CD14-positive monocyte (primary cell): Measurements from ENCODE around the gene NFKBIZ. TPM values are rescaled to one million over a fixed set of nuclear protein-coding genes. Genes with fewer than 3 reads are reported as not detected.

Source experiments
- DNase-seq, 3 donors: peaks; one replicate each; pipeline ENCODE4 v3.0.0-alpha.2; 2011 to 2022
- H2AFZ ChIP-seq: 2 replicates; pipeline ENCODE4 v1.6.0; 2012; ENCODE audit warnings: mild to moderate bottlenecking, low read depth, low read length, inconsistent platforms; ENCODE audit not compliant: insufficient read depth, poor library complexity, severe bottlenecking
- H3K27ac ChIP-seq, 2 donors: 1 replicate in 1 of 2; 2 replicates in 1 of 2; pipeline ENCODE4 v1.5.1; 2012 to 2013; ENCODE audit warnings: low read length in 2 of 2, control low read depth in 1 of 2, inconsistent platforms in 1 of 2, low read depth in 1 of 2, mild to moderate bottlenecking in 1 of 2
- H3K27me3 ChIP-seq, 2 donors: one replicate each; pipeline versions ENCODE4 v1.6.0 to v1.6.1; 2011 to 2013; ENCODE audit warnings: low read length in 2 of 2; ENCODE audit not compliant: control insufficient read depth in 2 of 2, insufficient read depth in 2 of 2
- H3K36me3 ChIP-seq, 2 donors: replicated peaks in 1 of 2; 1 replicate in 1 of 2; 2 replicates in 1 of 2; pipeline versions ENCODE4 v1.5.1 to v1.6.1; 2012 to 2013; ENCODE audit warnings: low read length in 2 of 2, control low read depth in 1 of 2, inconsistent platforms in 1 of 2, mild to moderate bottlenecking in 1 of 2; ENCODE audit not compliant: insufficient read depth in 2 of 2, control insufficient read depth in 1 of 2
- H3K4me1 ChIP-seq, 2 donors: 1 replicate in 1 of 2; 2 replicates in 1 of 2; pipeline versions ENCODE4 v1.5.1 to v1.6.1; 2012 to 2013; ENCODE audit warnings: low read length in 2 of 2, control low read depth in 1 of 2, inconsistent platforms in 1 of 2, mild to moderate bottlenecking in 1 of 2, moderate library complexity in 1 of 2; ENCODE audit not compliant: insufficient read depth in 2 of 2, control insufficient read depth in 1 of 2
- H3K4me2 ChIP-seq: replicated peaks from 2 replicates; pipeline ENCODE3; 2012; ENCODE audit warnings: low read length, moderate library complexity, mild to moderate bottlenecking; ENCODE audit not compliant: poor library complexity, severe bottlenecking; ENCODE audit errors: extremely low read depth
- H3K4me3 ChIP-seq, 3 experiments: fragments of 200-600 bp in 1 of 3; sonication (generic) in 1 of 3; replicated peaks in 1 of 3; 1 replicate in 2 of 3; 2 replicates in 1 of 3; pipeline ENCODE4 v1.5.1; 2011 to 2013; ENCODE audit warnings: low read length in 3 of 3, mild to moderate bottlenecking in 3 of 3, control low read depth in 2 of 3, low read depth in 2 of 3, inconsistent platforms in 1 of 3, moderate library complexity in 1 of 3
- H3K79me2 ChIP-seq: 2 replicates; pipeline ENCODE4 v1.6.0; 2012; ENCODE audit warnings: mild to moderate bottlenecking, control low read depth, inconsistent platforms, low read length, moderate library complexity; ENCODE audit not compliant: insufficient read depth
- H3K9ac ChIP-seq: 2 replicates; pipeline ENCODE4 v1.6.0; 2017; ENCODE audit warnings: low read length, mild to moderate bottlenecking; ENCODE audit not compliant: insufficient read depth, poor library complexity, severe bottlenecking
- H3K9me3 ChIP-seq, 2 donors: replicated peaks in 1 of 2; 1 replicate in 1 of 2; 2 replicates in 1 of 2; pipeline versions ENCODE4 v1.5.1 to v1.6.1; 2012 to 2013; ENCODE audit warnings: low read length in 2 of 2, control low read depth in 1 of 2; ENCODE audit not compliant: control insufficient read depth in 1 of 2, insufficient read depth in 1 of 2
- H4K20me1 ChIP-seq: 2 replicates; pipeline ENCODE4 v1.6.0; 2012; ENCODE audit warnings: mild to moderate bottlenecking, low read length, control low read depth, moderate library complexity; ENCODE audit not compliant: insufficient read depth
- H3K27ac Mint-ChIP-seq, 7 donors: one replicate each; pipeline ENCODE4 v1.8.0; 2020; ENCODE audit warnings: mild to moderate bottlenecking in 7 of 7, mixed read lengths in 7 of 7, moderate library complexity in 6 of 7, inconsistent platforms in 2 of 7
- H3K27me3 Mint-ChIP-seq, 3 donors: one replicate each; pipeline ENCODE4 v1.8.0; 2021 to 2022; ENCODE audit warnings: low read depth in 3 of 3, mild to moderate bottlenecking in 3 of 3, mixed read lengths in 3 of 3, moderate library complexity in 3 of 3, inconsistent platforms in 1 of 3
- H3K36me3 Mint-ChIP-seq, 2 donors: one replicate each; pipeline ENCODE4 v1.8.0; 2020; ENCODE audit warnings: mixed read lengths in 2 of 2, inconsistent platforms in 1 of 2, mild to moderate bottlenecking in 1 of 2
- H3K4me1 Mint-ChIP-seq: one replicate; pipeline ENCODE4 v1.8.0; 2020; ENCODE audit warnings: mild to moderate bottlenecking, mixed read lengths
- H3K4me3 Mint-ChIP-seq, 2 donors: one replicate each; pipeline ENCODE4 v1.8.0; 2020; ENCODE audit warnings: mild to moderate bottlenecking in 2 of 2, mixed read lengths in 2 of 2, moderate library complexity in 1 of 2
- H3K9me3 Mint-ChIP-seq, 7 donors: one replicate each; pipeline ENCODE4 v1.8.0; 2020 to 2022; ENCODE audit warnings: mixed read lengths in 7 of 7, mild to moderate bottlenecking in 6 of 7, moderate library complexity in 6 of 7, inconsistent platforms in 2 of 7
- WGBS: methylation state at CpG from one replicate; pipeline ENCODE4 v1.1.5; 2013; ENCODE audit warnings: missing lambda C conversion rate; ENCODE audit not compliant: insufficient coverage; 5-methylcytosine and 5-hydroxymethylcytosine counted together
- intact Hi-C, 2 donors: fragments of 100-400 bp; cut with micrococcal nuclease; formaldehyde crosslinking; loops; one replicate each; pipeline versions ENCODE4 v1.15.0 to v1.15.1; 2023
- polyA plus RNA-seq, 3 donors: library from polyadenylated mRNA; depleted of rRNA in 1 of 3; unstranded in 2 of 3; stranded (reverse) in 1 of 3; fragments of 300-500 nt in 2 of 3; fragments of >200 nt in 1 of 3; fragmentation: Illumina TruSeq in 2 of 3; gene quantifications; 1 replicate in 2 of 3; 2 replicates in 1 of 3; pipeline ENCODE4 v1.2.3, GENCODE V29; 2012 to 2021
- TF ChIP-seq, protein P1 (sequence below): fragments of 200-600 bp; IDR thresholded peaks from one replicate; pipeline ENCODE4 v1.8.0; 2022; ENCODE audit warnings: antibody characterized with exemption, mild to moderate bottlenecking

NFKBIZ gene
- polyA plus RNA-seq, 3 donors, result 71.0 to 592 (median 84.9) TPM

GRCh38 chr3:101851072-101851770 lies 1.9 kb downstream of the NFKBIZ start:
- Histone ChIP-seq H3K4me2 (peak overlapping the region; percentile 86), H3K4me1 (peaks cover 41 to 76% of the 10 kb centered on the region in 2 donors), H3K4me3 (peak overlapping the region; percentile 61 to 100 (median 98)), H3K36me3 (peaks cover 45 to 53% of the 10 kb centered on the region in 2 donors), H3K9me3 (no peaks in the 10 kb centered on the region), H2AFZ (no peak overlapping the region), H4K20me1 (peaks cover 69% of the 10 kb centered on the region), H3K27ac (peak overlapping the region in 1 of 2 donors; percentile 94), H3K9ac (peak overlapping the region; percentile 99), H3K27me3 (no peaks in the 10 kb centered on the region), H3K79me2 (peaks cover 82% of the 10 kb centered on the region)
- peaks cover 63% of the 10 kb centered on the region for H3K4me1 Mint-ChIP-seq
- peak overlapping the region; percentile 92 to 99 (median 96) for H3K27ac Mint-ChIP-seq
- H3K36me3 Mint-ChIP-seq, result peaks cover 57 to 59% of the 10 kb centered on the region in 2 donors
- no peaks in the 10 kb centered on the region for H3K27me3 Mint-ChIP-seq
- TF ChIP-seq, protein P1, sequence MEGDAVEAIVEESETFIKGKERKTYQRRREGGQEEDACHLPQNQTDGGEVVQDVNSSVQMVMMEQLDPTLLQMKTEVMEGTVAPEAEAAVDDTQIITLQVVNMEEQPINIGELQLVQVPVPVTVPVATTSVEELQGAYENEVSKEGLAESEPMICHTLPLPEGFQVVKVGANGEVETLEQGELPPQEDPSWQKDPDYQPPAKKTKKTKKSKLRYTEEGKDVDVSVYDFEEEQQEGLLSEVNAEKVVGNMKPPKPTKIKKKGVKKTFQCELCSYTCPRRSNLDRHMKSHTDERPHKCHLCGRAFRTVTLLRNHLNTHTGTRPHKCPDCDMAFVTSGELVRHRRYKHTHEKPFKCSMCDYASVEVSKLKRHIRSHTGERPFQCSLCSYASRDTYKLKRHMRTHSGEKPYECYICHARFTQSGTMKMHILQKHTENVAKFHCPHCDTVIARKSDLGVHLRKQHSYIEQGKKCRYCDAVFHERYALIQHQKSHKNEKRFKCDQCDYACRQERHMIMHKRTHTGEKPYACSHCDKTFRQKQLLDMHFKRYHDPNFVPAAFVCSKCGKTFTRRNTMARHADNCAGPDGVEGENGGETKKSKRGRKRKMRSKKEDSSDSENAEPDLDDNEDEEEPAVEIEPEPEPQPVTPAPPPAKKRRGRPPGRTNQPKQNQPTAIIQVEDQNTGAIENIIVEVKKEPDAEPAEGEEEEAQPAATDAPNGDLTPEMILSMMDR, result no peak
- peak overlapping the region; percentile 96 for H3K4me3 Mint-ChIP-seq
- intact Hi-C loops, result loop anchor here in 1 of 2 donors (5.0 kb wide), 3 partner anchors 39 to 86 kb away; no protein-coding TSS in a partner anchor
- peaks cover 0 to 6% (median 0%) of the 10 kb centered on the region in 7 donors for H3K9me3 Mint-ChIP-seq
- WGBS, result no CpG with 5 or more reads among the region's 5 CpGs
- DNase-seq, result peak in 2 of 3 donors; percentile 36 to 46

- Histone ChIP-seq H3K4me2 (peak overlapping the region; percentile 86), H2AFZ (no peak overlapping the region), H3K27me3 (no peaks in the 10 kb centered on the region), H3K4me3 (peak overlapping the region; percentile 61 to 100 (median 98)), H3K9me3 (no peaks in the 10 kb centered on the region), H3K27ac (peak overlapping the region; percentile 20 to 94), H3K4me1 (peaks cover 38 to 76% of the 10 kb centered on the region in 2 donors), H4K20me1 (peaks cover 77% of the 10 kb centered on the region), H3K79me2 (peaks cover 91% of the 10 kb centered on the region), H3K9ac (peak overlapping the region; percentile 99), H3K36me3 (peaks cover 53 to 62% of the 10 kb centered on the region in 2 donors)
- peak in 1 of 3 donors; percentile 37 for DNase-seq
- H3K4me1 Mint-ChIP-seq, result peaks cover 61% of the 10 kb centered on the region
- H3K9me3 Mint-ChIP-seq, result peaks cover 0 to 6% (median 0%) of the 10 kb centered on the region in 7 donors
- H3K36me3 Mint-ChIP-seq, result peaks cover 65 to 68% of the 10 kb centered on the region in 2 donors
- peak overlapping the region; percentile 96 for H3K4me3 Mint-ChIP-seq
- TF ChIP-seq, protein P1, result no peak
- intact Hi-C loops, result loop anchor here in 1 of 2 donors (5.0 kb wide), 3 partner anchors 40 to 85 kb away; no protein-coding TSS in a partner anchor
- no peaks in the 10 kb centered on the region for H3K27me3 Mint-ChIP-seq
- WGBS, result 12% methylated on average over 4 of the region's 6 CpGs
- H3K27ac Mint-ChIP-seq, result peak overlapping the region; percentile 92 to 99 (median 96)
Observed at GRCh38 chr3:101851850-101852714, 2.8 kb downstream of the NFKBIZ start.
